Measurements from ENCODE around the gene FAM124B.

The FAM124B gene

GRCh38 chr2:224377751-224378700, 23.9 kb downstream of the FAM124B start:
- Mint-ChIP-seq H3K4me3 (no peak overlapping the region), H3K9me3 (no peaks in the 10 kb centered on the region)

GRCh38 chr2:224372641-224373040, 29.3 kb downstream of the FAM124B start:
- Mint-ChIP-seq H3K9me3 (no peaks in the 10 kb centered on the region), H3K27me3 (no peaks in the 10 kb centered on the region), H3K27ac (peak overlapping the region in 1 of 2 donors; percentile 31), H3K4me3 (no peak overlapping the region), H3K4me1 (no peaks in the 10 kb centered on the region)
- DNase-seq (no peak), ATAC-seq (no peak)

More at GRCh38 chr2:224377751-224378700, 23.9 kb downstream of the FAM124B start:
- no peaks in the 10 kb centered on the region for H3K4me1 Mint-ChIP-seq
- H3K27ac Mint-ChIP-seq, result no peak overlapping the region
- H3K27me3 Mint-ChIP-seq, result no peaks in the 10 kb centered on the region
- no peak for DNase-seq
- no peak for ATAC-seq

- no peaks in the 10 kb centered on the region for H3K4me1 Mint-ChIP-seq
- H3K27ac Mint-ChIP-seq, result no peak overlapping the region
- DNase-seq (peak in 1 of 2 donors; percentile 15), ATAC-seq (no peak)
- H3K4me3 Mint-ChIP-seq, result no peak overlapping the region
- H3K9me3 Mint-ChIP-seq, result no peaks in the 10 kb centered on the region
- H3K27me3 Mint-ChIP-seq, result no peaks in the 10 kb centered on the region
These were observed 32.8 kb downstream of the FAM124B start for GRCh38 chr2:224369028-224369632.

- ATAC-seq, result no peak
- no peak for DNase-seq
- no peaks in the 10 kb centered on the region for H3K4me1 Mint-ChIP-seq
- H3K27ac Mint-ChIP-seq, result no peak overlapping the region
- H3K4me3 Mint-ChIP-seq, result no peak overlapping the region
- no peaks in the 10 kb centered on the region for H3K9me3 Mint-ChIP-seq
- H3K27me3 Mint-ChIP-seq, result no peaks in the 10 kb centered on the region
These were observed 35.6 kb downstream of the FAM124B start for GRCh38 chr2:224366267-224366844.

- Mint-ChIP-seq H3K4me3 (no peak overlapping the region), H3K27me3 (no peaks in the 10 kb centered on the region), H3K27ac (no peak overlapping the region), H3K9me3 (no peaks in the 10 kb centered on the region), H3K4me1 (no peaks in the 10 kb centered on the region)
- no peak for ATAC-seq
- no peak for DNase-seq
These were observed 36.6 kb downstream of the FAM124B start for GRCh38 chr2:224365331-224365730.

- Mint-ChIP-seq H3K4me1 (no peaks in the 10 kb centered on the region), H3K4me3 (no peak overlapping the region), H3K27ac (no peak overlapping the region), H3K27me3 (no peaks in the 10 kb centered on the region), H3K9me3 (no peaks in the 10 kb centered on the region)
- ATAC-seq (no peak), DNase-seq (no peak)
These were observed 38.6 kb downstream of the FAM124B start for GRCh38 chr2:224363281-224363680.

- H3K27ac Mint-ChIP-seq, result no peak overlapping the region
- H3K9me3 Mint-ChIP-seq, result no peaks in the 10 kb centered on the region
- no peaks in the 10 kb centered on the region for H3K4me1 Mint-ChIP-seq
These were observed 39.8 kb downstream of the FAM124B start for GRCh38 chr2:224362094-224362493.

GRCh38 chr2:224360801-224361251, 41.1 kb downstream of the FAM124B start:
- H3K27ac Mint-ChIP-seq, result no peak overlapping the region
- no peaks in the 10 kb centered on the region for H3K4me1 Mint-ChIP-seq
- DNase-seq (no peak), ATAC-seq (no peak)
- H3K4me3 Mint-ChIP-seq, result no peak overlapping the region
- H3K9me3 Mint-ChIP-seq, result no peaks in the 10 kb centered on the region
- no peaks in the 10 kb centered on the region for H3K27me3 Mint-ChIP-seq

More at GRCh38 chr2:224362094-224362493, 39.8 kb downstream of the FAM124B start:
- no peak for DNase-seq
- no peak for ATAC-seq
- Mint-ChIP-seq H3K27me3 (no peaks in the 10 kb centered on the region), H3K4me3 (no peak overlapping the region)

GRCh38 chr2:224359569-224359968, 42.3 kb downstream of the FAM124B start:
- Mint-ChIP-seq H3K27ac (peak overlapping the region in 1 of 2 donors; percentile 58), H3K27me3 (peaks cover 8% of the 10 kb centered on the region), H3K4me3 (no peak overlapping the region), H3K4me1 (no peaks in the 10 kb centered on the region), H3K9me3 (no peaks in the 10 kb centered on the region)
- ATAC-seq (peak; percentile 59), DNase-seq (no peak)

GRCh38 chr2:224357098-224357901, 44.6 kb downstream of the FAM124B start:
- Mint-ChIP-seq H3K4me3 (no peak overlapping the region), H3K4me1 (no peaks in the 10 kb centered on the region), H3K9me3 (no peaks in the 10 kb centered on the region), H3K27ac (no peak overlapping the region), H3K27me3 (peaks cover 8% of the 10 kb centered on the region)
- ATAC-seq, result peak; percentile 78
- peak; percentile 46 to 52 for DNase-seq

- no peaks in the 10 kb centered on the region for H3K4me1 Mint-ChIP-seq
- H3K27ac Mint-ChIP-seq, result no peak overlapping the region
- ATAC-seq (no peak), DNase-seq (no peak)
- peaks cover 8% of the 10 kb centered on the region for H3K27me3 Mint-ChIP-seq
- no peak overlapping the region for H3K4me3 Mint-ChIP-seq
- H3K9me3 Mint-ChIP-seq, result no peaks in the 10 kb centered on the region
These were observed 47.2 kb downstream of the FAM124B start for GRCh38 chr2:224354632-224355211.

- no peaks in the 10 kb centered on the region for H3K4me1 Mint-ChIP-seq
- no peaks in the 10 kb centered on the region for H3K9me3 Mint-ChIP-seq
- DNase-seq (no peak), ATAC-seq (no peak)
- no peak overlapping the region for H3K27ac Mint-ChIP-seq
- H3K27me3 Mint-ChIP-seq, result peaks cover 16% of the 10 kb centered on the region
- no peak overlapping the region for H3K4me3 Mint-ChIP-seq
These were observed 51.2 kb downstream of the FAM124B start for GRCh38 chr2:224350703-224351102.

GRCh38 chr2:224349396-224349795, 52.5 kb downstream of the FAM124B start:
- H3K4me1 Mint-ChIP-seq, result no peaks in the 10 kb centered on the region
- no peak for DNase-seq
- no peak for ATAC-seq
- no peak overlapping the region for H3K4me3 Mint-ChIP-seq
- H3K9me3 Mint-ChIP-seq, result no peaks in the 10 kb centered on the region
- peaks cover 8% of the 10 kb centered on the region for H3K27me3 Mint-ChIP-seq
- no peak overlapping the region for H3K27ac Mint-ChIP-seq

- Mint-ChIP-seq H3K27me3 (peaks cover 8% of the 10 kb centered on the region), H3K4me3 (no peak overlapping the region), H3K9me3 (no peaks in the 10 kb centered on the region), H3K4me1 (no peaks in the 10 kb centered on the region), H3K27ac (no peak overlapping the region)
- ATAC-seq (no peak), DNase-seq (no peak)
These were observed 54.5 kb downstream of the FAM124B start for GRCh38 chr2:224347176-224348051.

Measured in stimulated activated naive CD8-positive, alpha-beta T cell treated with anti-CD3 and anti-CD28 coated beads, Interleukin-15, amount 100 ng/mL, for 72 hours (primary cell).